ENCODE measurements around the gene COPG2. TPM values are rescaled to one million over a fixed set of nuclear protein-coding genes. Genes with fewer than 3 reads are reported as not detected.

COPG2 gene
- total and polyA plus RNA-seq, 2 of the 8 experiments (the other 6 are each of a cell fraction or from before 2014, with no cell fraction given), result 50.3 to 53.1 TPM

DNA sequence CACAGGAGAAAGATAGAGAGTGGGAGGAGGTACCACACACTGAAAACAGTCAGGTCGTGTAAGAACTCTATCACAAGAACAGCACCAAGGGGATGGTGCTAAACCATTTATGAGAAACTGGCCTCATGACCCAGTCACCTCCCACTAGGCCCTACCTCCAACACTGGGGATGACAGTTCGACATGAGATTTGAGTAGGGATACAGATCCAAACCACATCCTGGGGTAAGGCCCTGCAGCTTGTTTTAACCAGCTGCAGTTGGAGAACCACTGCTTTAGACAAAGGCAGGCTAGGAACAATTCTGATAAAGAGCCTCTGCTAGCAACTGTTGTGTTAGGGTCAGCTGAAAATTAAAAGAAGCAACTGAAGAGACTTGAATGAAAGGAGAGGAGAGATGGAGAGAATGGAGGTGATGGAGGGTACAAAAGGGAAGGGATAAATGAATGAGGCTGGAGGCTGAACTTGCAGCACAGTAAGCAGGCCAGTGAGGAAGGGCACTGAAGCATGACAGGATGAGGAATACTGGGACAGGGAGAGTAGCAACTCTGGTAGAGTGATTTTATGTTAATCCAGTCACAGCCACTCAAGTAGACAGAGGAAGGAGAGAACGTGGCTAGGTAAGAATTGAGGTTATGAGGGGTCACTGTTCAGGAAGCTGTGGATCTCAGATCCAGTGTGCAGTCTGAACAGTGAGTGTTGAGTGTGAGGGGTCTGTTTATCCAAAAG lies 153.1 kb downstream of the COPG2 start:
- no peak overlapping the region for H3K27ac ChIP-seq (ENCODE audit: low read depth, low read length)
- no peak overlapping the region for H2BK12ac ChIP-seq (ENCODE audit: low read depth, low read length)
- H4K5ac ChIP-seq (ENCODE audit: insufficient read length, low read depth, low read length), result no peak overlapping the region
- H3K79me2 ChIP-seq (ENCODE audit: control insufficient read depth in 1 of 2, insufficient read depth in 2 of 2, low read length in 2 of 2), result no peaks in the 10 kb centered on the region
- no peak overlapping the region for H2AFZ ChIP-seq (ENCODE audit: low read length)
- FAIRE-seq (no peak), DNase-seq (ENCODE audit: low read depth in 1 of 2, low spot score in 2 of 2) (no peak)
- H3K14ac ChIP-seq (ENCODE audit: insufficient read length), result no peak overlapping the region
- no peak overlapping the region for H2AK5ac ChIP-seq (ENCODE audit: low read depth, low read length)
- H3K4me2 ChIP-seq (ENCODE audit: insufficient read depth in 1 of 2, low read depth in 2 of 2, low read length in 2 of 2), result no peak overlapping the region
- no peak overlapping the region for H4K8ac ChIP-seq (ENCODE audit: extremely low read depth, insufficient read depth, low read length)
- no peak overlapping the region for H3K4me3 ChIP-seq (ENCODE audit: extremely low read depth in 1 of 4, insufficient read depth in 2 of 4, low read depth in 3 of 4, low read length in 4 of 4)
- H2BK5ac ChIP-seq (ENCODE audit: low read depth, low read length), result no peak overlapping the region
- H3K23me2 ChIP-seq (ENCODE audit: low read depth, low read length), result no peaks in the 10 kb centered on the region; the same call in 1 of the 2 replicates
- H3K27me3 ChIP-seq (replicated peaks in 1 of 4; ENCODE audit: control insufficient read depth in 3 of 4, extremely low read depth in 1 of 4, insufficient read depth in 3 of 4, low read length in 3 of 4), result no peaks in the 10 kb centered on the region
- H3K23ac ChIP-seq (ENCODE audit: insufficient read length), result no peak overlapping the region
- ChIA-PET CTCF (ENCODE audit: partially characterized antibody) (no interaction called here), POLR2A (ENCODE audit: partially characterized antibody) (no interaction called here)
- H2BK15ac ChIP-seq (ENCODE audit: low read length), result no peak overlapping the region
- peaks cover 0 to 4% of the 10 kb centered on the region in 2 experiments for H4K20me1 ChIP-seq (replicated peaks in 1 of 2; ENCODE audit: control insufficient read depth in 1 of 2, insufficient read depth in 2 of 2, low read length in 2 of 2)
- H3K36me3 ChIP-seq (ENCODE audit: control insufficient read depth in 2 of 4, insufficient read depth in 4 of 4, low read length in 3 of 4), result no peaks in the 10 kb centered on the region; a peak in 3 of 8 replicates
- WGBS, 2 experiments (ENCODE audit: extremely low coverage in 1 of 2, insufficient coverage in 1 of 2, insufficient read length in 1 of 2, insufficient replicate concordance in 2 of 2, low coverage in 1 of 2, low lambda C conversion rate in 2 of 2, missing lambda C conversion rate in 1 of 2), result 78% methylated on average over 3 of the region's 3 CpGs; no CpG with 5 or more reads in 1 of the 2 experiments
- no peak overlapping the region for H3K9ac ChIP-seq (replicated peaks in 1 of 4; ENCODE audit: extremely low read depth in 1 of 4, low read depth in 3 of 4, low read length in 3 of 4)
- H3K9me3 ChIP-seq (ENCODE audit: insufficient read depth in 2 of 2, low read depth in 1 of 2, low read length in 1 of 2), result no peaks in the 10 kb centered on the region
- H4K91ac ChIP-seq (replicated peaks; ENCODE audit: insufficient read length, low read length), result no peak overlapping the region
- no peak overlapping the region for H2BK20ac ChIP-seq (ENCODE audit: low read length)
- no peak overlapping the region for H2BK120ac ChIP-seq (replicated peaks; ENCODE audit: low read depth, low read length)
- H3K79me1 ChIP-seq (ENCODE audit: low read depth, low read length), result no peaks in the 10 kb centered on the region
- H3K18ac ChIP-seq (ENCODE audit: extremely low read depth, low read length), result no peak overlapping the region
- H3K4me1 ChIP-seq (replicated peaks in 1 of 4; ENCODE audit: control insufficient read depth in 3 of 4, insufficient read depth in 4 of 4, low read length in 3 of 4), result no peaks in the 10 kb centered on the region
- H3K4ac ChIP-seq (replicated peaks; ENCODE audit: insufficient read length, low read depth, low read length), result no peak overlapping the region
- no peak overlapping the region for H3K56ac ChIP-seq (replicated peaks; ENCODE audit: insufficient read length, low read depth, low read length)
- TF ChIP-seq SAP30 (IDR thresholded peaks at IDR 0.05; ENCODE audit: insufficient read depth, insufficient replicate concordance, low read length) (no peak), HDAC2 (IDR thresholded peaks at IDR 0.05; ENCODE audit: borderline replicate concordance in 1 of 2, low read depth in 2 of 2, low read length in 2 of 2) (no peak), SUZ12 (IDR thresholded peaks at IDR 0.05; ENCODE audit: low read length) (no peak), CBX8 (IDR thresholded peaks at IDR 0.05; ENCODE audit: borderline replicate concordance, low read depth, low read length) (no peak), TAF1 (IDR thresholded peaks at IDR 0.05; ENCODE audit: low read depth, low read length) (no peak), RXRA (IDR thresholded peaks at IDR 0.05; ENCODE audit: insufficient read depth, low read depth, low read length) (no peak), FOSL1 (IDR thresholded peaks at IDR 0.05; ENCODE audit: insufficient read depth, low read depth, low read length) (no peak), JUND (IDR thresholded peaks at IDR 0.05; ENCODE audit: low read length) (no peak), GTF2F1 (IDR thresholded peaks at IDR 0.05; ENCODE audit: borderline replicate concordance, low read depth, low read length) (no peak), JUN (IDR thresholded peaks at IDR 0.05; ENCODE audit: low read depth, low read length) (no peak), NRF1 (IDR thresholded peaks at IDR 0.05; ENCODE audit: low read depth, low read length) (no peak), GABPA (IDR thresholded peaks at IDR 0.05; ENCODE audit: borderline replicate concordance, insufficient read depth, low read length) (no peak), SRF (IDR thresholded peaks at IDR 0.05; ENCODE audit: low read depth, low read length) (no peak)

Data from H1 (cell line).